DOHH2 (cell line): ENCODE data around the gene ATP2B2.

Experiments used
- EZH2phosphoT487 ChIP-seq: fragments of 200-600 bp; sonication (generic); IDR thresholded peaks from 2 replicates; pipeline ENCODE4 v1.6.1; 2017; ENCODE audit warnings: borderline replicate concordance, mild to moderate bottlenecking, antibody characterized with exemption, low read length, moderate library complexity, mixed read lengths
- TF ChIP-seq, protein P1 (sequence below): fragments of 200-600 bp; sonication (generic); IDR thresholded peaks from one replicate; pipeline ENCODE4 v1.5.1; 2014; ENCODE audit warnings: antibody characterized with exemption, mild to moderate bottlenecking, low read depth, low read length; ENCODE audit not compliant: poor library complexity, severe bottlenecking

DNA sequence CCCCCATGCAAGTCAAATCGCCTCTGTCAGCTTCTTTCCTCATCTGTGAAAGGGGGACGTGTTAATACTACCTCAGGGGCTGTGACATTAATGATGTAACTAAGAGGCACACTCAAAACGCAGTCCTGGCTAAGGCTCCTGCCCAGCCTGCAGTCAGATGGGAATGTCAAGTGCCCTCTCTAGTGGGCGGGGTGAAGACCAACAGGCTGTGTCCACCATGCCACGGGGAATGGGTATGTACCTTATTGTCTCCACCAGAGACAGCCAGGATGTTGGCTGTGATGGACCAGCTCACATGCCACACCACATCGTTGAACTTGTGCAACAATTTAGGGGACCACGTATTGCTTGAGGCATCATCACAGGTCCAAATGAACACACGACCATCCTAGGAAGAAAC lies 201.6 kb downstream of the ATP2B2 start:
- TF ChIP-seq, protein P1, sequence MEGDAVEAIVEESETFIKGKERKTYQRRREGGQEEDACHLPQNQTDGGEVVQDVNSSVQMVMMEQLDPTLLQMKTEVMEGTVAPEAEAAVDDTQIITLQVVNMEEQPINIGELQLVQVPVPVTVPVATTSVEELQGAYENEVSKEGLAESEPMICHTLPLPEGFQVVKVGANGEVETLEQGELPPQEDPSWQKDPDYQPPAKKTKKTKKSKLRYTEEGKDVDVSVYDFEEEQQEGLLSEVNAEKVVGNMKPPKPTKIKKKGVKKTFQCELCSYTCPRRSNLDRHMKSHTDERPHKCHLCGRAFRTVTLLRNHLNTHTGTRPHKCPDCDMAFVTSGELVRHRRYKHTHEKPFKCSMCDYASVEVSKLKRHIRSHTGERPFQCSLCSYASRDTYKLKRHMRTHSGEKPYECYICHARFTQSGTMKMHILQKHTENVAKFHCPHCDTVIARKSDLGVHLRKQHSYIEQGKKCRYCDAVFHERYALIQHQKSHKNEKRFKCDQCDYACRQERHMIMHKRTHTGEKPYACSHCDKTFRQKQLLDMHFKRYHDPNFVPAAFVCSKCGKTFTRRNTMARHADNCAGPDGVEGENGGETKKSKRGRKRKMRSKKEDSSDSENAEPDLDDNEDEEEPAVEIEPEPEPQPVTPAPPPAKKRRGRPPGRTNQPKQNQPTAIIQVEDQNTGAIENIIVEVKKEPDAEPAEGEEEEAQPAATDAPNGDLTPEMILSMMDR, result no peak
- no peak for TF ChIP-seq EZH2phosphoT487
